ENCODE results near the gene TMEM168.
"Not testable (repeated sequence)": the region's sequence is repeated elsewhere in the genome, so short reads cannot be mapped to it uniquely, and the experiment has no call there.

DNA sequence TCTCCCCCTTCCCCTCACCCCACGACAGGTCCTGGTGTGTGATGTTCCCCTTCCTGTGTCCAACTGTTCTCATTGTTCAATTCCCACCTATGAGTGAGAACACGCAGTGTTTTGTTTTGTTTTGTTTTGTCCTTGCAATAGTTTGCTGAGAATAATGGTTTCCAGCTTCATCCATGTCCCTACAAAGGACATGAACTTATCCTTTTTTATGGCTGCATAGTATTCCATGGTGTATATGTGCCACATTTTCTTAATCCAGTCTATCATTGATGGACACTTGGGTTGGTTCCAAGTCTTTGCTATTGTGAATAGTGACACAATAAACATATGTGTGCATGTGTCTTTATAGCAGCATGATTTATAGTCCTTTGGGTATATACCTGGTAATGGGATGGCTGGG, 58.9 kb downstream of the TMEM168 start:
- TF ChIP-seq, protein P1, sequence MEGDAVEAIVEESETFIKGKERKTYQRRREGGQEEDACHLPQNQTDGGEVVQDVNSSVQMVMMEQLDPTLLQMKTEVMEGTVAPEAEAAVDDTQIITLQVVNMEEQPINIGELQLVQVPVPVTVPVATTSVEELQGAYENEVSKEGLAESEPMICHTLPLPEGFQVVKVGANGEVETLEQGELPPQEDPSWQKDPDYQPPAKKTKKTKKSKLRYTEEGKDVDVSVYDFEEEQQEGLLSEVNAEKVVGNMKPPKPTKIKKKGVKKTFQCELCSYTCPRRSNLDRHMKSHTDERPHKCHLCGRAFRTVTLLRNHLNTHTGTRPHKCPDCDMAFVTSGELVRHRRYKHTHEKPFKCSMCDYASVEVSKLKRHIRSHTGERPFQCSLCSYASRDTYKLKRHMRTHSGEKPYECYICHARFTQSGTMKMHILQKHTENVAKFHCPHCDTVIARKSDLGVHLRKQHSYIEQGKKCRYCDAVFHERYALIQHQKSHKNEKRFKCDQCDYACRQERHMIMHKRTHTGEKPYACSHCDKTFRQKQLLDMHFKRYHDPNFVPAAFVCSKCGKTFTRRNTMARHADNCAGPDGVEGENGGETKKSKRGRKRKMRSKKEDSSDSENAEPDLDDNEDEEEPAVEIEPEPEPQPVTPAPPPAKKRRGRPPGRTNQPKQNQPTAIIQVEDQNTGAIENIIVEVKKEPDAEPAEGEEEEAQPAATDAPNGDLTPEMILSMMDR (conservative IDR thresholded peaks at IDR 0.05; ENCODE audit: low read depth in 2 of 2): not testable (repeated sequence)
- TF ChIP-seq, protein P2, sequence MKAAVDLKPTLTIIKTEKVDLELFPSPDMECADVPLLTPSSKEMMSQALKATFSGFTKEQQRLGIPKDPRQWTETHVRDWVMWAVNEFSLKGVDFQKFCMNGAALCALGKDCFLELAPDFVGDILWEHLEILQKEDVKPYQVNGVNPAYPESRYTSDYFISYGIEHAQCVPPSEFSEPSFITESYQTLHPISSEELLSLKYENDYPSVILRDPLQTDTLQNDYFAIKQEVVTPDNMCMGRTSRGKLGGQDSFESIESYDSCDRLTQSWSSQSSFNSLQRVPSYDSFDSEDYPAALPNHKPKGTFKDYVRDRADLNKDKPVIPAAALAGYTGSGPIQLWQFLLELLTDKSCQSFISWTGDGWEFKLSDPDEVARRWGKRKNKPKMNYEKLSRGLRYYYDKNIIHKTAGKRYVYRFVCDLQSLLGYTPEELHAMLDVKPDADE (IDR thresholded peaks at IDR 0.05): not testable (repeated sequence)
- not testable (repeated sequence) for TF ChIP-seq JUNB (IDR thresholded peaks at IDR 0.05; ENCODE audit: unreplicated experiment); NANOG (IDR thresholded peaks at IDR 0.05; ENCODE audit: borderline replicate concordance); POLR2AphosphoS5 (IDR thresholded peaks at IDR 0.05; ENCODE audit: low read depth); EZH2 (IDR thresholded peaks at IDR 0.05; ENCODE audit: low read depth, unreplicated experiment); EZH2phosphoT487 (IDR thresholded peaks at IDR 0.05; ENCODE audit: unreplicated experiment); CREB1 (CRISPR knock-in tag; IDR thresholded peaks at IDR 0.05; ENCODE audit: low read depth); STAT1 (IDR thresholded peaks at IDR 0.05; ENCODE audit: unreplicated experiment)
- TF ChIP-seq, protein P3, sequence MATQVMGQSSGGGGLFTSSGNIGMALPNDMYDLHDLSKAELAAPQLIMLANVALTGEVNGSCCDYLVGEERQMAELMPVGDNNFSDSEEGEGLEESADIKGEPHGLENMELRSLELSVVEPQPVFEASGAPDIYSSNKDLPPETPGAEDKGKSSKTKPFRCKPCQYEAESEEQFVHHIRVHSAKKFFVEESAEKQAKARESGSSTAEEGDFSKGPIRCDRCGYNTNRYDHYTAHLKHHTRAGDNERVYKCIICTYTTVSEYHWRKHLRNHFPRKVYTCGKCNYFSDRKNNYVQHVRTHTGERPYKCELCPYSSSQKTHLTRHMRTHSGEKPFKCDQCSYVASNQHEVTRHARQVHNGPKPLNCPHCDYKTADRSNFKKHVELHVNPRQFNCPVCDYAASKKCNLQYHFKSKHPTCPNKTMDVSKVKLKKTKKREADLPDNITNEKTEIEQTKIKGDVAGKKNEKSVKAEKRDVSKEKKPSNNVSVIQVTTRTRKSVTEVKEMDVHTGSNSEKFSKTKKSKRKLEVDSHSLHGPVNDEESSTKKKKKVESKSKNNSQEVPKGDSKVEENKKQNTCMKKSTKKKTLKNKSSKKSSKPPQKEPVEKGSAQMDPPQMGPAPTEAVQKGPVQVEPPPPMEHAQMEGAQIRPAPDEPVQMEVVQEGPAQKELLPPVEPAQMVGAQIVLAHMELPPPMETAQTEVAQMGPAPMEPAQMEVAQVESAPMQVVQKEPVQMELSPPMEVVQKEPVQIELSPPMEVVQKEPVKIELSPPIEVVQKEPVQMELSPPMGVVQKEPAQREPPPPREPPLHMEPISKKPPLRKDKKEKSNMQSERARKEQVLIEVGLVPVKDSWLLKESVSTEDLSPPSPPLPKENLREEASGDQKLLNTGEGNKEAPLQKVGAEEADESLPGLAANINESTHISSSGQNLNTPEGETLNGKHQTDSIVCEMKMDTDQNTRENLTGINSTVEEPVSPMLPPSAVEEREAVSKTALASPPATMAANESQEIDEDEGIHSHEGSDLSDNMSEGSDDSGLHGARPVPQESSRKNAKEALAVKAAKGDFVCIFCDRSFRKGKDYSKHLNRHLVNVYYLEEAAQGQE (IDR thresholded peaks at IDR 0.05; ENCODE audit: unreplicated experiment): not testable (repeated sequence)
- TF ChIP-seq, protein P4, sequence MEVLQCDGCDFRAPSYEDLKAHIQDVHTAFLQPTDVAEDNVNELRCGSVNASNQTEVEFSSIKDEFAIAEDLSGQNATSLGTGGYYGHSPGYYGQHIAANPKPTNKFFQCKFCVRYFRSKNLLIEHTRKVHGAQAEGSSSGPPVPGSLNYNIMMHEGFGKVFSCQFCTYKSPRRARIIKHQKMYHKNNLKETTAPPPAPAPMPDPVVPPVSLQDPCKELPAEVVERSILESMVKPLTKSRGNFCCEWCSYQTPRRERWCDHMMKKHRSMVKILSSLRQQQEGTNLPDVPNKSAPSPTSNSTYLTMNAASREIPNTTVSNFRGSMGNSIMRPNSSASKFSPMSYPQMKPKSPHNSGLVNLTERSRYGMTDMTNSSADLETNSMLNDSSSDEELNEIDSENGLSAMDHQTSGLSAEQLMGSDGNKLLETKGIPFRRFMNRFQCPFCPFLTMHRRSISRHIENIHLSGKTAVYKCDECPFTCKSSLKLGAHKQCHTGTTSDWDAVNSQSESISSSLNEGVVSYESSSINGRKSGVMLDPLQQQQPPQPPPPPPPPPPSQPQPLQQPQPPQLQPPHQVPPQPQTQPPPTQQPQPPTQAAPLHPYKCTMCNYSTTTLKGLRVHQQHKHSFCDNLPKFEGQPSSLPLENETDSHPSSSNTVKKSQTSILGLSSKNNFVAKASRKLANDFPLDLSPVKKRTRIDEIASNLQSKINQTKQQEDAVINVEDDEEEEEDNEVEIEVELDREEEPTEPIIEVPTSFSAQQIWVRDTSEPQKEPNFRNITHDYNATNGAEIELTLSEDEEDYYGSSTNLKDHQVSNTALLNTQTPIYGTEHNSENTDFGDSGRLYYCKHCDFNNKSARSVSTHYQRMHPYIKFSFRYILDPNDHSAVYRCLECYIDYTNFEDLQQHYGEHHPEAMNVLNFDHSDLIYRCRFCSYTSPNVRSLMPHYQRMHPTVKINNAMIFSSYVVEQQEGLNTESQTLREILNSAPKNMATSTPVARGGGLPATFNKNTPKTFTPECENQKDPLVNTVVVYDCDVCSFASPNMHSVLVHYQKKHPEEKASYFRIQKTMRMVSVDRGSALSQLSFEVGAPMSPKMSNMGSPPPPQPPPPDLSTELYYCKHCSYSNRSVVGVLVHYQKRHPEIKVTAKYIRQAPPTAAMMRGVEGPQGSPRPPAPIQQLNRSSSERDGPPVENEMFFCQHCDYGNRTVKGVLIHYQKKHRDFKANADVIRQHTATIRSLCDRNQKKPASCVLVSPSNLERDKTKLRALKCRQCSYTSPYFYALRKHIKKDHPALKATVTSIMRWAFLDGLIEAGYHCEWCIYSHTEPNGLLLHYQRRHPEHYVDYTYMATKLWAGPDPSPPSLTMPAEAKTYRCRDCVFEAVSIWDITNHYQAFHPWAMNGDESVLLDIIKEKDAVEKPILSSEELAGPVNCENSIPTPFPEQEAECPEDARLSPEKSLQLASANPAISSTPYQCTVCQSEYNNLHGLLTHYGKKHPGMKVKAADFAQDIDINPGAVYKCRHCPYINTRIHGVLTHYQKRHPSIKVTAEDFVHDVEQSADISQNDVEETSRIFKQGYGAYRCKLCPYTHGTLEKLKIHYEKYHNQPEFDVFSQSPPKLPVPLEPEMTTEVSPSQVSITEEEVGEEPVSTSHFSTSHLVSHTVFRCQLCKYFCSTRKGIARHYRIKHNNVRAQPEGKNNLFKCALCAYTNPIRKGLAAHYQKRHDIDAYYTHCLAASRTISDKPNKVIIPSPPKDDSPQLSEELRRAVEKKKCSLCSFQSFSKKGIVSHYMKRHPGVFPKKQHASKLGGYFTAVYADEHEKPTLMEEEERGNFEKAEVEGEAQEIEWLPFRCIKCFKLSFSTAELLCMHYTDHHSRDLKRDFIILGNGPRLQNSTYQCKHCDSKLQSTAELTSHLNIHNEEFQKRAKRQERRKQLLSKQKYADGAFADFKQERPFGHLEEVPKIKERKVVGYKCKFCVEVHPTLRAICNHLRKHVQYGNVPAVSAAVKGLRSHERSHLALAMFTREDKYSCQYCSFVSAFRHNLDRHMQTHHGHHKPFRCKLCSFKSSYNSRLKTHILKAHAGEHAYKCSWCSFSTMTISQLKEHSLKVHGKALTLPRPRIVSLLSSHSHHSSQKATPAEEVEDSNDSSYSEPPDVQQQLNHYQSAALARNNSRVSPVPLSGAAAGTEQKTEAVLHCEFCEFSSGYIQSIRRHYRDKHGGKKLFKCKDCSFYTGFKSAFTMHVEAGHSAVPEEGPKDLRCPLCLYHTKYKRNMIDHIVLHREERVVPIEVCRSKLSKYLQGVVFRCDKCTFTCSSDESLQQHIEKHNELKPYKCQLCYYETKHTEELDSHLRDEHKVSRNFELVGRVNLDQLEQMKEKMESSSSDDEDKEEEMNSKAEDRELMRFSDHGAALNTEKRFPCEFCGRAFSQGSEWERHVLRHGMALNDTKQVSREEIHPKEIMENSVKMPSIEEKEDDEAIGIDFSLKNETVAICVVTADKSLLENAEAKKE (CRISPR knock-in tag; IDR thresholded peaks at IDR 0.05): not testable (repeated sequence)
